Measurements from ENCODE around the gene ANKRD34A.

DNA sequence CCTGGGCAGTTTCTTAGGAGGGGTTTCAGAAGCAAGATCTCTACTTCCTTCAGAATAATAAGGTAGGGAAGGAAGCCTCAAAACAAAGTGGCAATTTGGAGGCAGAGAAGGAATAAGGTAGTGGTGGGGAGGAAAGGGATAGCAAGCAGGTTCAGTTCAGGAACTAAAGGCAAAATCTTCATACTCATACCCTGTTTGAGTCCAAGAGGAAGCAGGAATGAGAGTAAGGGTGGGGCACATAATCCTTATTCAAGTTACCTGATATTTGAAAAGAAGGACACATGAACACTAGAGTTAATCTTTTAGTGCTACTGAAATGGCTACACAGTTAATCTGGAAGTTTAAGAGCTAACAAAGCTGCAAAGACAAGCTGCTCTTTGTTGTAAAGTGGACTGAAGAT lies 28.7 kb downstream of the ANKRD34A start:
- no peak for TF ChIP-seq CTCF (IDR thresholded peaks at IDR 0.05; ENCODE audit: low read length)
- TF ChIP-seq EZH2 (optimal IDR thresholded peaks at IDR 0.05; ENCODE audit: low read depth, low read length) = no peak

Data from MM.1S (cell line).